Embryonic facial prominence (tissue), 1 donor: ENCODE data around the gene MEIS1.

Source experiments
- DNase-seq: peaks from one replicate; pipeline ENCODE4 v3.0.0-alpha.2; 2016; ENCODE audit errors: extremely low spot score

MEIS1 gene

GRCh38 chr2:66535574-66536289, 100.8 kb downstream of the MEIS1 start:
- DNase-seq: no peak

GRCh38 chr2:66536290-66536673, 101.4 kb downstream of the MEIS1 start:
- DNase-seq: no peak

DNA sequence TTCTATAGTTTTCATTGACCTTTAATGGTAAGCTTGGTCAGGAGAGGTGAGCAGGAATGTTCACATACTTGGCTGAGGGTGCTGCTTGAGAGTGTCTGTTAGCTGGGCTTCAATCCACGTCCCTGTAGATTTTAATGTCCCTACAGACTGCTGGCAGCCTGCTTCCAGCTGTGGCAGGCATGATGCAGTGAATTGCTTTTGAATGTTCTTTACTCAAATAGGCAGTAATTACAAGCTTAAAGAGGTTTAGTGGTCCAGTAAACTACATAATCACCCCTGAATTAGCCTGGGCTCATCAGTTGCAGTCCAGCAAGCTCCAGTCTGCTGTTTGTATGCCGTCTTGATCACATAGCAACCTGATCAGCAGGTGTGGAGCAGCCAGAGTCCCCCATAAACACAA, 102.1 kb downstream of the MEIS1 start:
- DNase-seq: no peak

- no peak for DNase-seq
Observed at GRCh38 chr2:66538291-66538690, 103.4 kb downstream of the MEIS1 start.

- DNase-seq: no peak
Observed at GRCh38 chr2:66539452-66539851, 104.5 kb downstream of the MEIS1 start.

DNA sequence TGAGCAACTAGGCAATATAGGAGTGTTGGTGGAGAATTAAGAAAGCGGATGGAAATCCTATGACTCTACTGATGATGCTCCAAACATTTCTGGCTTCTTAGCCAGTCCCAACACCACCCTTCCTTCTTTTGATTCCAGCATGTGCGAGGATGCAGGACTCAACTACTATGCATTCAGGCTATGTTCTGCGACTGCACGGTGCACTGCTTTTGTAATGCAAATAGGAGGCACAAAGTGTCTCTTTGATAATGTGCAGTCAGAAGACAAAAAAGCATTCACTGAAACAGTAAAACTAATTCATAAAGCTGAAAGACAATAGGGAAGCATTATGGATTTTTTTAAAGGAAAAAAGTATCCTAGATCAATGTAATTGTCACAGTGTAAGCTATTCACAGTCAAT, 106.7 kb downstream of the MEIS1 start:
- DNase-seq: no peak

- DNase-seq: no peak
Observed at GRCh38 chr2:66543257-66543767, 108.4 kb downstream of the MEIS1 start.

- no peak for DNase-seq
Observed at GRCh38 chr2:66544258-66544657, 109.3 kb downstream of the MEIS1 start.

DNA sequence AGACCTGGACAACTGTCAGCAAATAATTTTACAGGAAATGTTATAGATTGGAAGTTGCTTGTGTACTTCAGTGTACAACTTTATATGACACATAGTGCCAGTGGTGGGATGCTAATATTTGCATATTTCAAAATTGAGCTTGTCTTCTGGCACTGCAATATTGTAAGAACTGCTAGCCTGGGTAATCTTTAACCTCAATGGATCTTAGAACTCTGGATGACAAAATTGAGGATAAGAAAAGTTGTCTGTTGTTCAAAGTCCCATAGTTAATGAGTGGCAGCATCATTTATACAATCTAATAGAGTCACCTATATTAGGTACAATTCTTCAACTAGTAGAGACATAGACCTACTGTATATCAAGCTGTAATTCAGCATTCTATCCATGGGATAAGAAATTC, 110.3 kb downstream of the MEIS1 start:
- no peak for DNase-seq

DNA sequence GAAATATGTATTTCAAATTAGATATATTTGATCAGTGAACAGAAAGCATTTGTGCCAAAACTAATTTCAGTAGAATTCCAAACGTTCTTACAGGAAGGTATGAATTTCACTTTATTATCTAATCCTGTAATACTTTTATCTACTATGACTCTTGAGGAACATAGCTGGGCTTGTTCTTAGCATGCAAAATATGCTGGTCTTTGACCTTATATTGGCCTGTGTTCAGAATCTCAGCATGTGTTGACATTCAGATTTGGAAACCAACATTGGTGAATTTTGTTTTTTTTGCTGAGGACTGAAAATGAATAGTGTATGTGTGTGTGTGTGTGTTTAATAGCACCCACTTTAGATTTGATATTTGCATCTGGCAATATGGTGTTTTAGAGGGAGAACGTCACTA, 112.2 kb downstream of the MEIS1 start:
- DNase-seq: no peak

DNA sequence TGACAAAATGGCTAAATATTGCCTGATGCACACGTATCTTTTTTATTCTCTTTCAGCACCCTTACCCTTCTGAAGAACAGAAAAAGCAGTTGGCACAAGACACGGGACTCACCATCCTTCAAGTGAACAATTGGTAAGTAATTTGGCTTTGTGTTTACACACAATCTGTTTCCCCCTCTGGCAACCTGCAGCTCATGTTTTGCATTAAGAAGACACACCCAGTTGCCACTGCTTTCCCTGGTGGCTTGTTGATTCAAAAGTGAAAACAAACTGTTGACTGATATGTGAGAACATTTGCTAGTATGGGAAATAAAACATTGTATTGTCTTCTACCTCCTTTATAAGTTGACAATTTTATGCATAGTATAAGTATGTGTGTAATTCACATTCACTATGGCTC, 113.0 kb downstream of the MEIS1 start:
- DNase-seq: no peak

GRCh38 chr2:66548422-66548821, 113.5 kb downstream of the MEIS1 start:
- DNase-seq: no peak

DNA sequence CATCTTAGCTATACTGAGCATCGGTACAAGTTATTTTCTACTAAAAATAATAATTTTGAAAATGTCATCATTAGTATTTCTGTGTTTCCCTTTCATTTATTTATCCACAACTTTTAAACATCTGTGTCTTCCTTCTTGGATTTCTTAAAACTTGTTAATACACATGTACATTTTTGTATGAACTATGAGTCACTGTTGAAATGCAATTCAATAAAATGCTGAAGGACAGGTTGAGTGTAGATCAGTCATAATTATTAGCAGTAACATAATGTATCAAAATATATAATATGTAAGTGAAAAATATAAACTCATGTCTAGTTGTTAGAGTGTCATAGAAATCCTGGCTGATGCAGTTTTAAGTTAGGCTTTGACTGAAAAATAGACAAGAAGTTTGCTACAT, 115.9 kb downstream of the MEIS1 start:
- DNase-seq: no peak

DNA sequence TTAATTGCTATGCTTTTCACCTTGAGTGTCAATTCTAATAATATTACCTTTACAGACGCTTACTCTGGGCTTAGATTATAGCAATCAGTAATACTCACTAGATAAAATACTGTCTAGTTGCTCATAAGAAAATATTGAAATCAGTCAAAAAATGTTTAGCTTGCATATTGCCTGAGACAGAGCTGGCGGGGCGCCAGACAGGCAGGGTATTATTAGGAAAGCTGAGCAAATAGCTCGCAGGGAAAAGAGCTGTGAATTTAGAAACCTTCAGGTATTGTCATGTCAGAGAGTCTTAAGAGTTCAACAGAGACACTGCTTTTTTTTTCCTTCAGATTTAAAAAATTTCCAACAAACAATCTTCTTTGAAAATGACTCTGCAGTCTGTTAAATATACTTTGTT, 118.4 kb downstream of the MEIS1 start:
- no peak for DNase-seq

DNA sequence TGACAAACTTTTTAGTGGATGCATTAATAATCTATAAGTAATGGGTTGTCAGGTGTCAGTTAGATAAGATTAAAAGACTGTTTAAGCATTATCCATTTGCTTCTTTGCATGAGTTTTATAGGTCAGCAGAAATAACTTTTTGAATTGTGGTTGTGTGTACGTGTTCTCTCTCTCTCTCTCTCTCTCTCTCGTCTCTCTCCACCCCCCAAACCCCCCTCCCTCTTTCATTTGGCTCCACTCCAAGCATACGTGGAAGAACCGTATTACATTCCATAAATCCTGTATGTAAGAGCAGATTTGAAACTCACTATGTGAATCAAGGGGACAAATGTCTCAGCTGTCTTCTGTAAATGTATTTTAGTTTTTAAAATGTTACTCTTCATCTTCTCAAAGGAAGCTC, 120.2 kb downstream of the MEIS1 start:
- no peak for DNase-seq

DNA sequence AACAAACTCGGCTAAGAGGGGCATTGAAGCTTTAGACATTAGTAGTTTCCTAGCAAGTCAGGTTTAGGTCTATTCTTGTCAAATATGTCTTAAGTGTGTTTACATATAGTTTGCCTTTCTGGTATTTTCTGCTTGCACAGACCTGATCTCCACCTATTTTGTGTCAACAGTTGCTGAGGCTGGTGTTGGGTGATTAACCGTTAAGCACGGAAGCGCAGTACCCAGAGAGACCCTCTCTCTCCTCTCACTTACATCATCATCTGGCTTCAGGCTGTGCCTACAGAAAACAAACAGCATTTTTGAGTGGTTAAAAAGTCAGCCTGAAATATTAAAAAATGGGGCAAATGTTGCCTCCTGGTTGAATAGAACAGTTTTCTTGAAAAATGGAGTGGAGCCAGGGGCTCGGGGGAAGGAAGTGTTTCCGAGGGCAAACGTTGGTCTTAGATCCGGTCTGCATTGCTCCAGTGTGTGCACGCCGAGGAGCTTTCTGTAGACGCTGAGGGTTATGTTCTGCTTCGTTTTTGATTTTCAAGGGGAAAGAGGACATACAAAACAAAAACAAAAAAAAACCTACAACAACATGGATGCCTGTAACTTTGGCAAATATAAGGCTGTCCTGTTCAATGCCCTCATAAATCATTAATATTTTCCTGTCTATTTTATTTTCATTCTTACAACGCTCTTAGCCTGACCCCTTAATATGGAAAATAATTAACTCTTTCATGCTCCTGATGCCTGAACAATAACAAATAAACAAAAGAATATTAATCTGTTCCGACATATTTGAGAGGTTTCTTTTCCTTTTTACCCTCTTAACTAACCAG, 120.8 kb downstream of the MEIS1 start:
- no peak for DNase-seq

DNA sequence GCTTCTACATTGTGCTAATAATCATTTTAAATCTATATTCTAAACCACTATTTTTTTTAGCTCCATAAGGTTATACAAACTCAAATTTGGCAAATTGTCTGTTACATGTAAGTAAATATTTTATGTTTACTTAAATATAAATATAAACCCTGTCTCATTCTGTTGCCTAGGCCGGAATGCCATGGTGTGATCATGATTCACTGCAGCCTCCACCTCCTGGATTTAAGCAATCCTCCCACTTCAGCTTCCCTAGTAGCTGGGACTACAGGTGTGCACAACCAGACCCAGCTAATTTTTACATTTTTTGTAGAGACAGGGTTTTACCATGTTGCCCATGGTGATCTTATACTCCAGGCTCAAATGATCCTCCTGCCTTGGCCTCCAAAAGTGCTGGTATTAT, 124.7 kb downstream of the MEIS1 start:
- DNase-seq: no peak

DNA sequence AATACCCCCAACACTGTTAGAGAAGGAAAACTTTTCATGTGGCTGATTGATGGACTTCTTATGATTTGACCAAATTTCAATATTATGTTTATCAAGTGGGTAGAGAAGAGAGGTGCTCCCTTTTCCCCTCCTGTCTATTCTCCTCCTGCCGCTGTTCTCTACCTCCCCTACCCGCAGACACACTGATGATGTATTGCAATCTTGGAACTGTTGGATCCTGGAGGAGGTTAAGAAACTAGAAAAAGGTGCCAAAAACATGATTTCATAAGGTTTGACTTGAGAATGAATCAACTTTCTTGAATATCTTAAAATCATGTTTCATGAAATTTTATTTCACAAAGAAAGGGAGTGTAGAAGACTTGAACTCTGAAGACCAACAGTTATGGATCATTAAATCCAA, 125.8 kb downstream of the MEIS1 start:
- no peak for DNase-seq

DNA sequence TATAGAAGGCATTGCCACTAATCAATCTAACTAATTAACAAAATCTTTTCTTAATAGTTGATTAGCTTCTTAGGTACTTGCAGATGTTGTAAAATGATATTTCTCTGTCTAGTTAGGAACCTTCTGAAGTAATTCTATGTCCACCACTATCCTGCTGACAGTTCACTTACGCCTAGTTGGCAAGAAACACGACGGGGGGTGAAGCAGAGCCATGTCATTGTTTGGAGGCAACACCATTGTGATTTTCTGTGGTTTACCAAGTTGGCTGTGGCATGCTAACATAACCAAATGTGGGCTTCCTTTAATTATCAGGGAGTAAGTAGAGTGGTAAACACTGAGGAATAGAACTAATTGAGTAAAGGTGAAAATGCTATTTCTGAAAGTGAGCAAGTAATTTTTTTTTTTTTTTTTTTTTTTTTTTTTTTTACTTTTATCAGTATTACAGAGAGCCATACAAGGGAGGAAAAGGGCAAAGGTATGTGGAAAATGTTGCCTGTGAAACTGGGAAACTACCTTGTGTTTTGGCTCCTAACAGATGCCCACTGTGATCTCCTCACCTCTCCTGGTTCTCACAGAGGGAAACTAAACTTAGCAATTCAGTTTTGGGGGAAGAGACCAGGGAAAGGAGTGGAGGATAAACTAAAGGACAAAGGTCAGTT, 126.8 kb downstream of the MEIS1 start:
- DNase-seq: no peak

DNA sequence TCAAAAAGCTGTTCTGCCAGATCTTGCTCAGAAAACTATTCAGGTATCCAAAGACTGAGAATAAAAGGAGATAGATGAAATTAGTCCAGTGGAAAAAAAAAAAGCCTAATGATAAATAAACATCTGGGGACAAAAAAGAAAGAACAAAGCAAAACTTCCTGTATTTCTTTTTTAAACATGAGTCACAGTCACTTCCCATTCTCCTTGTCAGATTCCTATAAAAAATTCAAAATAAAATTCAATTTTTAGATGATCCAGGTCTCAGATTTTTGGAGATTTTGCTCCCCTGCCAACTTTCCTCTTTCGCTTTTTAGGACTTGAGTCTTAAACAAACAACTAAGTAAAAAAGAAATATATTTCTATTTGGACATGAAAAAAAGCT, 127.4 kb downstream of the MEIS1 start:
- no peak for DNase-seq

- no peak for DNase-seq
Observed at GRCh38 chr2:66563473-66563872, 128.5 kb downstream of the MEIS1 start.

- DNase-seq: no peak
Observed at GRCh38 chr2:66565291-66565690, 130.4 kb downstream of the MEIS1 start.
